Measurements from ENCODE around the gene PROM2. TPM values are rescaled to one million over a fixed set of nuclear protein-coding genes. Genes with fewer than 3 reads are reported as not detected.
A peak's percentile ranks its signal among the peaks of the same experiment; 100 is the strongest.

Gene PROM2
- total and polyA plus RNA-seq, 2 experiments from 2014 or later: 2.1 to 2.2 TPM

GRCh38 chr2:95314598-95314963 is 40.3 kb downstream of the PROM2 start:
- Histone ChIP-seq H3K27me3 (ENCODE audit: insufficient read depth) (no peaks in the 10 kb centered on the region), H2AFZ (no peak overlapping the region), H4K20me1 (replicated peaks; ENCODE audit: insufficient read depth) (no peaks in the 10 kb centered on the region), H3K4me3 (no peak overlapping the region), H3K4me1 (ENCODE audit: insufficient read depth) (no peaks in the 10 kb centered on the region), H3K36me3 (ENCODE audit: insufficient read depth) (no peaks in the 10 kb centered on the region), H3K4me2 (no peak overlapping the region), H3K27ac (ENCODE audit: low read depth) (no peak overlapping the region), H3K79me2 (replicated peaks; ENCODE audit: insufficient read depth) (no peaks in the 10 kb centered on the region), H3K9me2 (ENCODE audit: insufficient read depth) (no peaks in the 10 kb centered on the region), H3F3A (replicated peaks; ENCODE audit: low read depth) (no peaks in the 10 kb centered on the region)
- peaks cover 21% of the 10 kb centered on the region for H3K27me3 Mint-ChIP-seq (ENCODE audit: insufficient read depth, low read depth, poor library complexity)
- DNase-seq (ENCODE audit: low spot score): no peak
- no peak overlapping the region for H3K4me3 Mint-ChIP-seq
- peak; percentile 8; the same call in 2 of the 3 replicates for ATAC-seq
- H3K9me3 Mint-ChIP-seq: no peaks in the 10 kb centered on the region
- no peak overlapping the region for H3K27ac Mint-ChIP-seq
- no peaks in the 10 kb centered on the region; the same call in 2 of the 3 replicates for H3K36me3 Mint-ChIP-seq (ENCODE audit: low read depth)
- TF ChIP-seq NANOG (IDR thresholded peaks at IDR 0.05; ENCODE audit: borderline replicate concordance) (no peak), CTCF (conservative IDR thresholded peaks at IDR 0.05; ENCODE audit: low read depth in 2 of 2) (peak in 1 of 2 experiments; percentile 18; a peak in 1 of 4 replicates)
- H3K4me1 Mint-ChIP-seq: peaks cover 7% of the 10 kb centered on the region

- no peak overlapping the region for H3K27ac ChIP-seq (ENCODE audit: low read depth)
- H3K4me2 ChIP-seq: no peak overlapping the region
- H4K20me1 ChIP-seq (replicated peaks; ENCODE audit: insufficient read depth): no peaks in the 10 kb centered on the region
- no peaks in the 10 kb centered on the region for H3K36me3 ChIP-seq (ENCODE audit: insufficient read depth)
- Mint-ChIP-seq H3K27me3 (ENCODE audit: insufficient read depth, low read depth, poor library complexity) (peaks cover 22% of the 10 kb centered on the region), H3K36me3 (ENCODE audit: low read depth) (no peaks in the 10 kb centered on the region; the same call in 2 of the 3 replicates), H3K4me3 (no peak overlapping the region), H3K9me3 (no peaks in the 10 kb centered on the region), H3K27ac (no peak overlapping the region), H3K4me1 (peaks cover 7% of the 10 kb centered on the region)
- no peaks in the 10 kb centered on the region for H3K4me1 ChIP-seq (ENCODE audit: insufficient read depth)
- TF ChIP-seq CREB1 (CRISPR knock-in tag; IDR thresholded peaks at IDR 0.05; ENCODE audit: low read depth) (no peak), CTCF (conservative IDR thresholded peaks at IDR 0.05; ENCODE audit: low read depth in 2 of 2) (peak; percentile 69 to 88), EZH2 (IDR thresholded peaks at IDR 0.05; ENCODE audit: low read depth, unreplicated experiment) (no peak), ETS1 (IDR thresholded peaks at IDR 0.05) (no peak), REST (IDR thresholded peaks at IDR 0.05; ENCODE audit: unreplicated experiment) (no peak)
- H3K4me3 ChIP-seq: no peak overlapping the region
- ATAC-seq (peak; percentile 88), DNase-seq (ENCODE audit: low spot score) (peak; percentile 81)
- H2AFZ ChIP-seq: no peak overlapping the region
- no peaks in the 10 kb centered on the region for H3K9me2 ChIP-seq (ENCODE audit: insufficient read depth)
- H3K79me2 ChIP-seq (replicated peaks; ENCODE audit: insufficient read depth): no peaks in the 10 kb centered on the region
- no peaks in the 10 kb centered on the region for H3F3A ChIP-seq (replicated peaks; ENCODE audit: low read depth)
- H3K27me3 ChIP-seq (ENCODE audit: insufficient read depth): no peaks in the 10 kb centered on the region
Observed at GRCh38 chr2:95314964-95315611, 40.8 kb downstream of the PROM2 start.

Data from GM23338 (cell line).